Left ventricle myocardium inferior (tissue), 1 donor: Measurements from ENCODE around the gene HIPK3. TPM values are rescaled to one million over a fixed set of nuclear protein-coding genes. Genes with fewer than 3 reads are reported as not detected.

Experiments
- DNase-seq: peaks from one replicate; pipeline ENCODE4 v3.0.0-alpha.2; 2020
- H3K27ac ChIP-seq: fragments of 200-600 bp; replicated peaks from 2 replicates; pipeline ENCODE4 v1.8.0; 2021
- H3K27me3 ChIP-seq: fragments of 200-600 bp; 2 replicates; pipeline ENCODE4 v1.8.0; 2021; ENCODE audit warnings: low read depth
- H3K36me3 ChIP-seq: fragments of 200-600 bp; 2 replicates; pipeline ENCODE4 v1.8.0; 2021
- H3K4me1 ChIP-seq: fragments of 200-600 bp; 2 replicates; pipeline ENCODE4 v1.8.0; 2021
- H3K4me3 ChIP-seq: fragments of 200-600 bp; 2 replicates; pipeline ENCODE4 v1.8.0; 2021; ENCODE audit warnings: mild to moderate bottlenecking, moderate library complexity
- H3K9me3 ChIP-seq: fragments of 200-600 bp; replicated peaks from 2 replicates; pipeline ENCODE4 v1.8.0; 2021
- intact Hi-C: fragments of 100-400 bp; cut with micrococcal nuclease; formaldehyde crosslinking; loops from one replicate; pipeline ENCODE4 v1.11.0; 2022
- total RNA-seq: library from RNA; stranded (reverse); fragmentation: NEBNext Ultra II Directional; extraction: Animal tissue kit (Norgen Biotek cat#: 25700); gene quantifications from one replicate; pipeline ENCODE4 v1.2.1, GENCODE V29; 2021
- TF ChIP-seq, protein P1 (sequence below): fragments of 200-600 bp; IDR thresholded peaks from 2 replicates; pipeline ENCODE4 v1.8.0; 2021; ENCODE audit warnings: antibody characterized with exemption, mild to moderate bottlenecking, borderline replicate concordance
- donor health status: DM: no; HTN: yes; CAD: no; lungs with severe emphysema.

The HIPK3 gene
- total RNA-seq, 1 donor from 2014 or later: 247 TPM

DNA sequence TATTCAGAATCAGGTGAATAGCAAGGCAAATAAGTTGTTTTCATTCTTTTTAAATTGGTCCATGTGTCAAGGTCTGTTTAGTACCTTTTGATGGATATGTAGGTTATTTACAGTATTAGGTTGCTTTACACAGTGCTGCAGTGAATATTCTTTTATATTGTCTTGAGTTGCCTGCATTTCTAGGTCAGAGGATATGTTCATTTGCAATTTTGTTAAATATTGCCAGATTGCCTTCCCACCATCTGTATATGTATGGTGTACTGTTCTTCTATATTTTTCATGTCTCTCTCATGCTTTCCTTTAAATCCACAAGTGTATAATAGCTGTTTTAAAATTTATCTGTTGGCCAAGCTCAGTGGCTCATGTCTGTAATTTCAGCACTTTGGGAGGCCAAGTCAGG, 24.6 kb downstream of the HIPK3 start:
- TF ChIP-seq, protein P1, sequence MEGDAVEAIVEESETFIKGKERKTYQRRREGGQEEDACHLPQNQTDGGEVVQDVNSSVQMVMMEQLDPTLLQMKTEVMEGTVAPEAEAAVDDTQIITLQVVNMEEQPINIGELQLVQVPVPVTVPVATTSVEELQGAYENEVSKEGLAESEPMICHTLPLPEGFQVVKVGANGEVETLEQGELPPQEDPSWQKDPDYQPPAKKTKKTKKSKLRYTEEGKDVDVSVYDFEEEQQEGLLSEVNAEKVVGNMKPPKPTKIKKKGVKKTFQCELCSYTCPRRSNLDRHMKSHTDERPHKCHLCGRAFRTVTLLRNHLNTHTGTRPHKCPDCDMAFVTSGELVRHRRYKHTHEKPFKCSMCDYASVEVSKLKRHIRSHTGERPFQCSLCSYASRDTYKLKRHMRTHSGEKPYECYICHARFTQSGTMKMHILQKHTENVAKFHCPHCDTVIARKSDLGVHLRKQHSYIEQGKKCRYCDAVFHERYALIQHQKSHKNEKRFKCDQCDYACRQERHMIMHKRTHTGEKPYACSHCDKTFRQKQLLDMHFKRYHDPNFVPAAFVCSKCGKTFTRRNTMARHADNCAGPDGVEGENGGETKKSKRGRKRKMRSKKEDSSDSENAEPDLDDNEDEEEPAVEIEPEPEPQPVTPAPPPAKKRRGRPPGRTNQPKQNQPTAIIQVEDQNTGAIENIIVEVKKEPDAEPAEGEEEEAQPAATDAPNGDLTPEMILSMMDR: no peak
- H3K4me1 ChIP-seq: peaks cover 83% of the 10 kb centered on the region
- no peak overlapping the region for H3K27ac ChIP-seq
- H3K36me3 ChIP-seq: peaks cover 5% of the 10 kb centered on the region
- peaks cover 8% of the 10 kb centered on the region for H3K9me3 ChIP-seq
- no peak overlapping the region for H3K4me3 ChIP-seq
- no peaks in the 10 kb centered on the region for H3K27me3 ChIP-seq
- intact Hi-C loops: no loop called here
- DNase-seq: no peak

DNA sequence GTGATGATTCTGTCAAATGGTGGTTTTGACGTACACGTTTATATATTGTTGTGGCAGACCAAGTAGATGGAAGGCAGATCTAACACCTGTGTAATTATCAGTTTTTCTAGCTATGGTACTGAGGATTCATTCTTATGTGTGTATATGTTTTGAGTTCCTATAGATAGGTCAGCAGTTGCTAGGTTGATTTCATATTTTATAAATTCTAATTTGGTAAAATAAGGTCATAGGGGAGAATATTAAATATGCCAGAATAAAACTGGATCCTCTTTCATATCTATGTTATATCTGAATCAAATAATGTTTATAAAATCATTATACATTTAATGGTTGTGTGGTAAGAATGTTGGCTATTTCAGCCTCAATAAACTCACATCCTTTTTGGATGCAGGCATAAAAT, 27.6 kb downstream of the HIPK3 start:
- H3K4me1 ChIP-seq: peaks cover 84% of the 10 kb centered on the region
- H3K4me3 ChIP-seq: no peak overlapping the region
- H3K27ac ChIP-seq: no peak overlapping the region

DNA sequence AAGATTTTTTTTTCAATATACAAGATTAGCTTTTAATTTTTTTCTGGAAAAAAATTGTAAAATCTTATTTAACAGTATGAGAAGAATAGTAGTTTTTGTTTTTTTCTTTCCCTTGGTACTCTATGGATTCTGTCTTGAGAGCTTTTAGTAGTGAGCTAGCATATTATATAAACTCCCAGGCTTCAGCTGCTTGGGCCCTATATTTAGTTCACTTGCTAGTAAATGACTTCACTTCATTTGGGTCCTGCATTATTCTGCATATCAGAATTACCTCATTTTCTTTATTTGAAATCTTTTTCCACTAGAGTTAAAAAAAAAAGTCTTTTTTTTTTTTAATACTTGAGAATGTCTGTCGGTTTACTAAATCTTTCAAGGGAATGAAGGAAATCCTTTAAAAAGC, 33.1 kb downstream of the HIPK3 start:
- H3K4me1 ChIP-seq: peaks cover 95% of the 10 kb centered on the region
- no peaks in the 10 kb centered on the region for H3K27me3 ChIP-seq
- H3K27ac ChIP-seq: peak overlapping the region; percentile 88
- intact Hi-C loops: no loop called here
- DNase-seq: no peak
- peak overlapping the region; percentile 49 for H3K4me3 ChIP-seq
- H3K9me3 ChIP-seq: no peaks in the 10 kb centered on the region
- H3K36me3 ChIP-seq: peaks cover 40% of the 10 kb centered on the region
- TF ChIP-seq, protein P1: no peak

More for the DNA sequence above, 27.6 kb downstream of the HIPK3 start:
- Histone ChIP-seq H3K9me3 (peaks cover 4% of the 10 kb centered on the region), H3K36me3 (peaks cover 31% of the 10 kb centered on the region), H3K27me3 (no peaks in the 10 kb centered on the region)
- TF ChIP-seq, protein P1: no peak
- intact Hi-C loops: no loop called here
- DNase-seq: no peak

DNA sequence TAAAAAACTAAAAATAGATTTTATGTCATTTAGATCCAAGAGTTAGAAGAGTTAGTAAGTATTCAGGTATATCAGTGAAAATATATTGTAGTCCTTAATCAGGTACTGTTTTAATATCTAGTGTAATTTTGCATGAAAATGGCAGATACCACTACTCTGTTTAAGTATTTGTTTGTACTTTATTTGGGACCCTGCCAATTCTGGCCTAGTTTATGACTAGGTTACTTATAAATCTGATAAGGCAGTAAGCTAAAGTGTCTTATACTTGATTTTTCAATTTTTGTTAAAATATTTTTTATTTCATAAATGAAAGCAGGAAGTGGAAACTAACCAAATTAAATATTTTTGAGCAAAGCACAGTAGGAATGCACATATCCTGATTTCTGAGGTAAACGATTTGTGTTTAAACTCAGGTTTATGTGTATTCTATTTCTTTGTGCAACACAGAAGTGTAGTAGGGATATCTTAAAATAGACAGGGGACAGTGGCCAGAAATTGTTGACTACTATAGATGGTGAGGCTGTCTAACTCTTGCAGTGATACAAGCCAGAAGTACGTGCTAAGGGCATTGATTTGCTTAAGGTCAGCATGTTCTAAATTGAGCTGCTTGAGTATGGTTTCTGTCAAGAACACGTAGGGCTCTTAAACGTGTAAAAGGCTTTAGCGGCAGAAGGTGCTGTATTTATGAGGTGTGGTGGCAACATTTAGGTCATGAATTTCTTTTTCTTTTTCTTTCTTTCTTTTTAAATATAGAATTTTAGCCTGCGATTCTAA, 34.0 kb downstream of the HIPK3 start:
- H3K27ac ChIP-seq: peak overlapping the region; percentile 88
- peak overlapping the region; percentile 49 for H3K4me3 ChIP-seq
- TF ChIP-seq, protein P1: no peak
- no peak for DNase-seq
- no peaks in the 10 kb centered on the region for H3K9me3 ChIP-seq
- H3K4me1 ChIP-seq: peaks cover 95% of the 10 kb centered on the region
- H3K27me3 ChIP-seq: no peaks in the 10 kb centered on the region
- peaks cover 40% of the 10 kb centered on the region for H3K36me3 ChIP-seq
- intact Hi-C loops: no loop called here

DNA sequence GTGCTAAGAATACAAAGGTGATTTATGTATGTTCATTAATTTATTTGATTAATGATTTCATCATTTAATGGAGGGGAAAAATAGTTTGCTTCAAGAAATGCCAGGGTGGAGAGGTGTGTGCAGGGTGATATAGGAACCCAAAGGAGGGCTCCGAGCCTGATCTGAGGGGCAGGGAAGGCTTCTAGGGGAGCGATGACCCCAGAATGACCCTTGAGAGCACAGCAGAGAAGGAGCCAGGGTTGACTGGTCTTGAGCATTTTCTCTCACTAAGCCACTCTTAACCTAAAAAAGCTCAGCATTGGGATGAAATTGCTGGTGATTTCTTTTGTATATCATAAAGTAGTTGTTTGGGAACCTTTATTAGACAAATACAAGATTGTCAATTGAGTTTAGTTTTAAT, 35.1 kb downstream of the HIPK3 start:
- no peak for DNase-seq
- TF ChIP-seq, protein P1: no peak
- Histone ChIP-seq H3K27me3 (no peaks in the 10 kb centered on the region), H3K4me3 (peak overlapping the region; percentile 49), H3K36me3 (peaks cover 29% of the 10 kb centered on the region), H3K27ac (peak overlapping the region; percentile 88), H3K9me3 (no peaks in the 10 kb centered on the region), H3K4me1 (peaks cover 95% of the 10 kb centered on the region)
- intact Hi-C loops: no loop called here
